ENCODE measurements around the gene RBP2. TPM values are rescaled to one million over a fixed set of nuclear protein-coding genes. Genes with fewer than 3 reads are reported as not detected.
"Not testable (repeated sequence)": the region's sequence is repeated elsewhere in the genome, so short reads cannot be mapped to it uniquely, and the experiment has no call there.

Gene RBP2
- total RNA-seq, 1 experiment from 2014 or later = not detected

DNA sequence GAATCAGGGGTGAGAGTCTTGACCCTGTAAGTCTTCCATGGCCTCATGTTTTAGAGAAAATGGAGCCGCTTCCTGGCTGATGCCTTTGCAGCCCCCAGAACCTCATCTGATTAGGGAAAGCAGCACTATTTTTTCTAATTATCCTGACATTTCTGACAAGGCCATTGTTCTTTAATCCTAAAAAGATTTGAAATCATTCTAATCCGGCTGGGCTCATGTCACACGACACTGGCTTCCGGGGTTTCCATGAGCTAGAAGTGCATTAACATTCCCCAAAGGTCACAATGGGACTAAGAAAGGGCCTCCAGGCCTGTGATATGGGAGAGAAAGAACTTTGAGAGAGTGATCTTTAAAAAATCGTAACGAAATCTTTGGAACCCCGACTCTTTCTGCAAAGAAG lies 33.1 kb downstream of the RBP2 start:
- no peak for DNase-seq (ENCODE audit: low spot score)

DNA sequence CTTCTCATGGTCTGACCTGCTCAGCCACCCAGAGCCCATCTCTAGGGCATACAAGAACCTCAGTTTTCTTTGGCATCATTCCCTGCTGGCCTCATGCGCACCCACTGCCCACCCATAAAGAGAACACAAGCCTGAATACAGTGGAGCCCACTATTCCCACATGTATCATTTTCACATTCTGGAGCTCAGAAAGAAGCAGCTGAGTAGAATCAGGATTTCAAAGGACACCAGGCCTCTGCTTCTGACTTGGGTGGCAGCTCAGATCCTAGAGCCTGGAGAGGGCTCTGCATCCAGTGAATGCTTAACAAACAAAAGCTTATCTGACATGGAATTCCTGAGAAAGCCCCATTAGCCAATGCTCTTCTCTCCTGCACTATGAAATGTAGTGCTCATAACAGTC lies 34.7 kb downstream of the RBP2 start:
- DNase-seq (ENCODE audit: low spot score) = no peak

DNA sequence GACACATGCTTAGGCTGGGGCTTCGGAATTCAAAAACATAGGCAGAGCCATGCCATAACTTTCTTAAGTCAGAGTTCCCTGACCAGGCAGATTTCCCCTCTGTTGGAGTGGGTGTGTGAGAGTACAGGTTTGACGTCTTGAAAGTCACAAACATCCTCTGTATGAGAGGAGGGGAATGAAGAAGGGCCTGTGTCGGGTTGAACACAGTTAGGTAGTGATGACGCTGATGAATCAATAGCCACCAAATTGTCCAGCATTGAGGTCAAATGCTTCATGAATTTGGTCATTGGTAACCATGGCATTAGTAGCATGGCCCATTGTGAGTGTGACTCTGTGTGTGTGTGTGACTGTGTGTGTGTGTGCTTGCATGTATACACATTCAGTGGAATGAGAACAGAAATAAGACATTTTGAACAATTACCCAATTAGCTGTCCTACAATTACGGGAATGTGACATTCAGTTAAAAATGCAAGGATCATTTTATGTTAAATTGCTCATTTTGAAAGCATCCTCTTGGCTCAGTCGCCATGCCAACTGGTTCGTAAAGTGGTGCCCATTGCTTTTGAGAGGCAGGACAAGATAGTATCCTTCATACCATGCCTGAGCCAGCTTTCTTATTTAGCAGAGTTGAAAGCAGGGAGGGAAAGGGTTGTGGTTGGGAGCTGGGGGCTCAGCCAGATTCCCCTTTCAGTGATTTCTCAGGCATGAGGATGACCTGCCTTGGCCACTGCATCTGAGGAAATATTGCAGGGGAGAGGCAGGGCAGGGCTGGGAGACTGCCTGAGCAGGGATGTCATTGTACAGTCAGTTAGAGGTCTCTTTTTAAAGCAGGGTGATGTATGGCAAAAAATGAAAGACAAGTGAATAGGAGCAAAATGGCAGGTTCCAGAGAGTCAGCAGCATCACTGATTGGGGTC lies 35.4 kb downstream of the RBP2 start:
- no peak for DNase-seq (ENCODE audit: low spot score)

DNA sequence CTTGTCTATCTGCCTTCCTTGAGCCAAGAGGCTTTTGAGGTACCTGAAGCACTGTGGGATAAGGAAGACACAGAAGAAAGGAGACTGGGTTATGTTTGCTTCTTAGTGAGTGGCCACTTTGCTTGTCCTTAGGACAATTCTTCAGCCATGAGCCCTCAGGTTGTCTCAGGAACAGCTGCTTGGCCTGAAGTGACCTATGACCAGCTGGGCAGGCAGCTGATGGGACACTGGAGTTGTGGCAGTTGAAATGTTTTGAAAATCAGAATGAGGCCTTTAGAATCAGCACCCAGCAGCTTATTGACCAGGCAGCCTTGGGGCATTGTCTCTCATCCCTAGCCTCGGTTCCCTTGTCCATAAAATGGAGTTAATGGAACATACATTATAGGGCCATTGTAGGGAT lies 37.0 kb downstream of the RBP2 start:
- no peak for DNase-seq (ENCODE audit: low spot score)

DNA sequence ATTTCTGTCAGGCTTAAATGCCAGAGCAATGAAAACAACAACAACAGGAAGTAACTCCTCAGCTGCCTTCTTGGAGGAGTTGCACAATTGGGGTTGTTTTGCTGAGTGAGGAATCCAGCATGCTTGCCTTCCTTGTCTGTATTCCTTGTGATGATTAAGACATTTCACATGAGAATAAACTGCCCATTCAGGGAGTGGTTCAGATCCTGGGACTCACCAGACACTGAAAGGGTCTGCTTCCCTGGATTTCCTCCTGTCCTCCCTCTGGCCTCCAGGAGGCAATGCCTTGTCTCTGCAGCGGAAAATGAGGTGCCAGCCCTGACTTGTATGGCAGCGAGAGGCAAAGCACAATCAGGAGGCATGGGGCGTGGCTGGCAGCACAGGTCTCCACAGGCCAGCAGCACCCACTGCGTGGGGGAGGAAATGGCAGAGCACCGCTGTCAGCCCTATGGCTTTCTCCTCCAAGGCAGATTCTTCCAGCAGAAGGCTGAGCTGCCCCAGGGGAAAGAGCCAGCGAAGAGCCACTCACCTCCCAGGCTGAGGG lies 41.5 kb downstream of the RBP2 start:
- DNase-seq (ENCODE audit: low spot score) = peak; percentile 42

DNA sequence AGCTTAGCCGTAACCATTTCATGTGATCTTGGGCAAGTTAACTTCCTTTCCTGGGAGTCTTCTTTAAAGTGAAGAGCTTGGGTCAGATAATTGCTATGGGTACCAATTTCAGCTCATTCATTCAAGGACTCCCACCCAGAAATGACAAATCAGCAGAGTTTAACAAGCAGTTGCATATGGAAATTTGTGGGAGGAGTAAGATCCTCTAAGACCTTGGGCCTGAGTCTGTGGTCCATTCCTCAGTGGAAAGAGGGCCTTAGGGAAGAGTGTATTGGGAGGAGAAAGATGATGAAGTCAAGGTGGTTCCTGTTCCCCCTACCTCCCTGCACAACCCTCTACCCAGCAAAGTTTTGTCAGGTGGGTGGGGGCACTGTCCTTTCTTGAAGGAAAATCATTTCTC lies 42.1 kb downstream of the RBP2 start:
- no peak for DNase-seq (ENCODE audit: low spot score)

DNA sequence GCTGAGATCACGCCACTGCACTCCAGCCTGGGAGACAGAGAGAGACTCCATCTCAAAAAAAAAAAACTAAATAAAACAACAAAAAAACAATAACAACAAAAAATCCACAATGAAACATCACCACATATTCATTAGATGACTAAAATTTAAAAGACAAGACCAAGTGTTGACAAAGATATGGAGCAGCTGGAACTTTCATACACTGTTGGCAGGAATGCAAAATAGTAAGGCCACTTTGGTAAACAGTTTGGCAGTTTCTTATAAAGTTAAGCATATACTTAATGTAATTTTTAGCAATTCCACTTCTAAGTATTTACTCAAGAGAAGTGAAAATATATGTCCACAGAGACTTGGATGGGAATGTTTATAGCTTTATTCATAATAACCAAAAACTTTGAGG lies 43.2 kb downstream of the RBP2 start:
- no peak for DNase-seq (ENCODE audit: low spot score)

DNA sequence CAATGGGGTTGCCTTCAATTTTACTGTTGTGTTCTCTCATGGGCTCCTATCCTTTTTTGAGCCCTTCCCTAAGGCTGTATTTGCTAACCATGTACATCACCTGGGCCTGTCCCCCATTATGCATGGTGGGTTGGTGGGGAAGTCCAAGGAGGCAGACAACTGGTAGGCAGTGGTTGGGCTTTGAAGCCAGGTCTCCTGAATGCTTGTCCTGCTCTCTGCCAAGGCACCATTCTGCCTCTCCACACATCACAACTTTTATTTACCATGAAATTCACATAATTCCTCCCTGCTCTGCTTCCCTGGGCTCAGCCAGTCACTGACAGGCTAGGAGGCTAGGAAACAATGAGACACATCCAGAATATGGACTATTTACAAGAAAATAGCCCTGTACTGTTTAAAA lies 45.8 kb downstream of the RBP2 start:
- no peak for DNase-seq (ENCODE audit: low spot score)

DNA sequence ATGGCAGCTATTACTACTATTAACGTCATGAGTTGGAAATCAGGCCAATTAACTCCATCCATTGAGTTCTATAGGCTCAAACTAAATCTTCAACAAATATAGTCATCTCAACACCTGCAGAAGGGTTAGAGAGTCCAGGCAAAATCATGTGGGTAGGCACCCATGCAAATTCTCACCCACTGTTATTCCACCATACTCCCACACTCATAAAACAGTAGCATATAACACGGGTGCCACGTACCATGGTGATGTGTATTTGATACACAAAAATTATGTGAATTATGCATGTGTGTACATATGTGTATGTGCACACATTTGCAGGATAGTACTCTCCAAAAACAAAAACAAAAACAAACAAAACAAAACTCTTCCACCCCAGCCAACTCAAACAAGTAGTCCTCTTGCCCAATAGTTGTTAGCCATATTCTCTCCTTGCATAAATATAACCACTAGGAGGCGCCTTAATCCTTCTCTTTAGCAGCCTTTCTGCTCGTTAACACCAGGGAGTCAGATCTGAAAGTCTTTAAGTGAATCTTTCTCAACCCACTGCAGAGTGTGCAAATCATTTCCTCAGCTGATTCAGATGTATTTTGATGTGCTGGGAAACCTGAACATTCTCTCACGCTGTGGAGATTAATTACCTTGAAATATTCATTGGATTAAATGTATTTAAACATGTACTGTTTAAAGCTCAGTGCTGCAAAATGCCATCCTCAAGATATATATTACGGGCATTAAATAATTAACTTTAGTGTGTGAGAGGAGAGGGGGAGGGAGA lies 48.8 kb downstream of the RBP2 start:
- peak; percentile 70 for DNase-seq (ENCODE audit: low spot score)

DNA sequence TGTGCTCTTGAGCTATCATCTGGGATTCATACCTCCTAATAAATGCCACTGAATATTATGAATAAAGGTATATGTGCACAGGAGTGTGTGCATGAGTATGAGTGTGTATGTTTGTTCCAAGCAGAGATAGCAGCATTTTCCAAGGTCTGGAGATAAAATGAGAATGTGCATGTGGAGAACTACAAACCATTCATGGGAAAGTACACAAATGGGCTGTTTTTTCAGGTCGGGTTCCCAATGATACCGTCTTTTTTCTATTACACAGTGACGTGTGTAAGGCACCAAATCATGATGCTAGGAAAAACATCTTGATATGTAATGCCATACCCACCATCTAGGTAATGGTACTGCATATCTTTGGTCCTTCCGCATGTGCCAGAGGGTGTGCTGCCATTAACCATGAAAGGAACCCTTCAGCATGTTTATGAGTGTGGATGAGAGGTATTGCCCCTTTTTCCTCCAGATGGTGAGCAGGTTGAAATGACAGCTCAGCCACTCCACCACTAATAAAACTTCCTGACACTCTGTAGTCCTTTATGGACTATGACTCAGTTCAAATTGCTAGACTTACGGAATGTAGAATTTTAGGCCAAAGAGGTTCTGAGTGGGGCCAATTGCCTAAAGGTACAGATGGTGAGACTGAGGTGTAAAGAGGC lies 50.4 kb downstream of the RBP2 start:
- DNase-seq (ENCODE audit: low spot score) = no peak

DNA sequence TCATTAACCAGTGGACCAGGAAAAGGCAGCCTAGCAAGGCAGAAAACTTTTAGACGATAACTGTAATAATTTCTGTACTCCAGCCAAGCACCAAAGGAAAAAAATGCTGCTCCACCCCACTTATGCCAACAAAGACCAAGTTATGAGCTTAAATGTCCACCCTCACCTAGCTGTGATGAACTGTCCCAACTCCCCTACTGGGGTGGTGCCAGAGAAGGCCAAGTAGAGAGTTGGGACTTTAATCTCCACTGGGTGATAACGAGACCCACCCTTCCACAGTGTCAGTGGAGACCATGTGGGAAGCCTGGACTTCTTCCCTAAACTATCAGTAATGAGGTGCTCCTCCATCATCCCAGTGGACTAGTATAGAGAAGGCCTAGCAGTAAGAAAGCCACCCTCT lies 53.1 kb downstream of the RBP2 start:
- no peak for DNase-seq (ENCODE audit: low spot score)

DNA sequence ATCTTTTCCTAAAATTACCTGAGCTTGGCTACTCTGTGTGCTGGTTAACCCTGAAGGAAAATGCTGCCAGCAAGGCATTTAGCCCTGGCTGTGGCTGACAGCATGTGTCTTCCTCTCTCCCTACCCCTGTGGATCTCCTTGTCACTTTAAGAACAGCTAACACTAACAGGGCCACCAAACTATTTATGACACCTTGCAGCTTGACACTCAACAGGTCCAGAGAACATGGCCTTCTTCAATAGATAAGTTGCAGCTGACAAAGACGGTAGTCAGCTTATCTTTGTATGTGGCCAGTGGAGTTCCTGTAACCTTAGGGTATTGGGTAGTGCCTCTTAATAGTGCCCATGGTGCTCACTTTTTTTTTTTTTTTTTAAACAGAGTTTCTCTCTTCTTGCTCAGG lies 54.9 kb downstream of the RBP2 start:
- DNase-seq (ENCODE audit: low spot score) = no peak

DNA sequence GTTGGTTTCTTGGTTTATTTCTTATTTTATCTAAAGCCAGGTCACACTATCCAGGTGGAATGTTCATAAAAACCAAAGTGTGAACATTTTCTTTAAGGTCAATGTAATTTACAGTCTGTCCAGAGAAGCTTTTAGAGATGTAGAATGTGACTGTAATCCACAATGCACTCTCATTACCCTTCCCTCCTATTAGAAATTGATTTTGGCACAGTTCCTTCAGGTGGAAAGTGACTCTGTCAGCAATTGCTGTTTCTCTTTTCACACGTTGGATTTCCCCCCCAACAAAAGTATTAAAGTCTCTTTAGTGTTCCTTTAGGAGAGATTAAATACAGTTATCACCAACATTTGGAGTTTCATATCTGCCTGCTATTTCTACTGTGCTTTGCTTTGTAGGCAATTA lies 55.3 kb downstream of the RBP2 start:
- no peak for DNase-seq (ENCODE audit: low spot score)

DNA sequence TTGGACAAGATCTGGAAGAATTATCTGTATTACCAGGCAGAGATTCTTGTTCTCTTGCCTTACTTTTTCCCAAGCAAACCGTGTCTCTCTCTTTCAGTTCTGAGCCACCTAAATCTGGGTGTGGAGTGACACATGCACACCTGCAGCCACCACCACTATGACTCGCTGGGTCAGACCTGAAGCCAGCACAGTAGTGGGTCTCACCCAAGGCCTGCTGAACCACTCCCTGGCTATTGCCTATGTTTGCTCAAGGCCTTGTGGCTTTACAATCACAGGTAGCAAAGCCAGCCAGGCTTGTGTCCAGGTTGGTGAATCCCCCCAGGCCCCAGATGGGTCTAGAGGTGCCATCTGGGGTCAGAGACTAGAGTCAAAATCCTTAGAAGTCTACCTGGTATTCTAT lies 58.2 kb downstream of the RBP2 start:
- no peak for DNase-seq (ENCODE audit: low spot score)

DNA sequence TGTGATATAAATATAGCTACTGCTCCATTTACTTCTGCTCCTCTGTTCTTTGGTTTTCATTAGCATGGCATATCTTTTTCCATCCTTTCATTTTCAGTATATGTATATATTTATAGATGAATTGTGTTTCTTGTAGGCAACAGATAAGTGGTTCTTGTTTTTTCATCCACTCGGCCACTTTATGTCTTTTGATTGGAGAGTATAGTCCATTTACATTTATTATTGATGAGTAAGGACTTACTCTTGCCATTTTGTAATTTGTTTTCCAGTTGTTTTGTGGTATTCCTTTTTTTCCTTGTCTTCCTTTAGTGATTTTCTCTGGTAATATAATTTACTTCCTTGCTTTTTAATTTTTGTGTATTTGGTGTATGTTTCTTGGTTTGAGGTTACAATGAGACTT lies 60.0 kb downstream of the RBP2 start:
- no peak for DNase-seq (ENCODE audit: low spot score)

DNA sequence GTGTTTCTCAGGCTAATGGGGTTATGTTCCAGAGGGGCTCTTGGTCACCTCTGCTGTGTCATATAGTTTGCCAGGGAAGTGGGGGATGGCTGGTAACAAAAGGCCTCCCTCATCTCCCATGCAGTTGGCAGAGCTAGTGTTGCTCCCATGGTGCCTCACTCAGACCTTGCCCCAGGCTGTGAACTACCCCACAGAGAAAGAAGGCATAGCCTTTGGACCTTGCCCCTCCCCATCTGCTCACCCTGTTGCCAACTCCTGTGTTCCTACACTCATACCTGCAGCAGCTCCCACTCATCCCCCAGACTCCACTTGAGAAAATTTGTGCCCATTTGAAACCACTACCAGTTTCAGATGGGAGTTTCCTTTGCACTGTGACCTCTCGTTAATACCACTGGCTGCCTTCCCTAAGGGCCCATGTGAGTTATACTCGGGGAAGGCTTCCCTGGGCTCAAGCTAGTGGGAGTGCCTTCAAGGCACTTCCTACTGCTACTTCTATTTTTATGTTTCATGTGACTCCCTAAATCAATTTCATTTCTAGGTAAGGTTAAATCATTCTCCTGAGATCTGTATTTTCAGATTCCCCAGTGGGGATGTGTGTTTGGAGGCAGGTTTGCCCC lies 61.6 kb downstream of the RBP2 start:
- no peak for DNase-seq (ENCODE audit: low spot score)

DNA sequence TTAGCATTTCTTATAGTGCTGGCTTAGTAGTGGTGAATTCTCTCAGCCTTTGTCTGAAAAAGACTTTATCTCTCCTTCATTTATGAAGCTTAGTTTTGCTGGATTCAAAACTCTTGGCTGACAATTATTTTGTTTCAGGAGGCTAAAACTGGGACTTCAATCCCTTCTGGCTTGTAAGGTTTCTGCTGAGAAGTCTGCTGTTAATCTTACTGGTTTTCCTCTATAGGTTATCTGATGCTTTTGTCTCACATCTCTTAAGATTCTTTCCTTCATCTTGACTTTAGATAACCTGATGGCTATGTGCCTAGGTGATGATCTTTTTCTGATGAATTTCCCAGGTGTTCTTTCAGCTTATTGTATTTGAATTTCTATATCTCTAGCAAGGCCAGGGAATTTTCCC lies 63.4 kb downstream of the RBP2 start:
- DNase-seq (ENCODE audit: low spot score) = not testable (repeated sequence)

Other genes with a start within 250 kb of the RBP2 start
- gene MRPS22, start 132.5 kb downstream of the RBP2 start, total RNA-seq (2014; rRNA removed; shearing (Covaris generic)) = 99.0 and 142 TPM in 2 replicates
- 191 and 205 TPM in 2 replicates for gene COPB2, start 86.9 kb downstream of the RBP2 start, total RNA-seq (2014; rRNA removed; shearing (Covaris generic))
- gene RBP1, start 63.2 kb upstream of the RBP2 start, total RNA-seq (2014; rRNA removed; shearing (Covaris generic)) = 0.83 and 5.6 TPM in 2 replicates
- not detected in 2 replicates for gene NMNAT3, start 201.5 kb upstream of the RBP2 start, total RNA-seq (2014; rRNA removed; shearing (Covaris generic))